Heart right ventricle (tissue), 16 donors: ENCODE data around the gene HSDL1. TPM values are rescaled to one million over a fixed set of nuclear protein-coding genes. Genes with fewer than 3 reads are reported as not detected.

Experiments
- ATAC-seq, 8 donors: fragments of 200-7000 bp; cut with Tn5 transposase; one replicate each; pipeline ENCODE4 v1.9.1; 2020; ENCODE audit warnings: mild to moderate bottlenecking in 8 of 8, moderate library complexity in 8 of 8, moderate number of reproducible peaks in 1 of 8
- DNase-seq, 2 donors: peaks; one replicate each; pipeline ENCODE4 v3.0.0-alpha.2; 2020
- H3K27ac ChIP-seq, 10 donors: fragments of 200-600 bp; sonication (generic) in 2 of 10; one replicate each; pipeline versions ENCODE4 v1.5.0 to v1.8.0; 2020 to 2022; ENCODE audit warnings: mild to moderate bottlenecking in 3 of 10
- H3K27me3 ChIP-seq, 7 donors: fragments of 200-600 bp; one replicate each; pipeline ENCODE4 v1.8.0; 2021 to 2022; ENCODE audit warnings: mild to moderate bottlenecking in 2 of 7
- H3K36me3 ChIP-seq, 9 donors: fragments of 200-600 bp; sonication (generic) in 1 of 9; one replicate each; pipeline versions ENCODE4 v1.5.0 to v1.8.0; 2020 to 2022; ENCODE audit warnings: mild to moderate bottlenecking in 2 of 9
- H3K4me1 ChIP-seq, 9 donors: fragments of 200-600 bp; sonication (generic) in 1 of 9; one replicate each; pipeline versions ENCODE4 v1.5.0 to v1.8.0; 2020 to 2022; ENCODE audit warnings: mild to moderate bottlenecking in 4 of 9
- H3K4me3 ChIP-seq, 10 donors: fragments of 200-600 bp; sonication (generic) in 2 of 10; one replicate each; pipeline versions ENCODE4 v1.5.0 to v1.8.0; 2020 to 2022; ENCODE audit warnings: mild to moderate bottlenecking in 7 of 10, moderate library complexity in 2 of 10
- H3K9me3 ChIP-seq, 11 donors: fragments of 200-600 bp in 10 of 11; sonication (generic) in 2 of 11; one replicate each; pipeline versions ENCODE4 v1.5.0 to v1.8.0; 2013 to 2022; ENCODE audit warnings: mild to moderate bottlenecking in 2 of 11, control low read depth in 1 of 11, moderate library complexity in 1 of 11
- WGBS, 2 donors: extraction: QIAGEN DNeasy Blood & Tissue Kit; methylation state at CpG; one replicate each; pipeline ENCODE4 v1.1.7; 2013; ENCODE audit warnings: inconsistent platforms in 1 of 2; 5-methylcytosine and 5-hydroxymethylcytosine counted together
- intact Hi-C, 10 donors: fragments of 100-400 bp; cut with DNase I; formaldehyde crosslinking; loops; one replicate each; pipeline versions ENCODE4 v1.11.1 to v1.14.2; 2022
- polyA plus RNA-seq, 2 donors: library from polyadenylated mRNA; stranded (reverse); fragments of 200-250 nt; gene quantifications; one replicate each; pipeline ENCODE4 v1.2.3, GENCODE V29; 2013
- total RNA-seq, 10 donors: library from RNA; stranded (reverse); fragmentation: NEBNext Ultra II Directional in 3 of 10; extraction: Animal tissue kit (Norgen Biotek cat#: 25700) in 3 of 10; gene quantifications; one replicate each; pipeline versions ENCODE4 v1.2.1 to v1.2.4, GENCODE V29; 2021 to 2023
- TF ChIP-seq, protein P1 (sequence below), 9 donors: fragments of 200-600 bp; sonication (generic) in 2 of 9; IDR thresholded peaks; one replicate each; pipeline versions ENCODE4 v1.5.0 to v1.8.0; 2021 to 2022; ENCODE audit warnings: antibody characterized with exemption in 9 of 9, mild to moderate bottlenecking in 5 of 9, moderate library complexity in 1 of 9
- donor health status: Arrhythmogenic right ventricular cardiomyopathy.
- donor health status: ischemic (EF 13 %, LVEDD 7.1; RV severe dilation, severe dysfunction).
- donor health status: healthy with polysubstance abuse.
- donor health status: DM: no; HTN: yes; CAD: no.
- donor health status: DM: no; HTN: no; CAD: no.
- donor health status: ischemic (EF 25% LVEDD 6.9; RV normal size, moderate dysfunction).
- donor health status: ischemic (EF 25% LVEDD 5.7; RV mildly dilated, moderate dysfunction).
- donor health status: healthy.
- donor health status: DM: yes; HTN: yes; CAD: no.
- donor health status: Ischemic cardiomyopathy.
- donor health status: ischemic (EF 35%, LVEDD 5.7; RV mildly dilated, moderate dysfunction).
- donor health status: nonischemic (EF 11% LVEDD 7.7; RV severe dilation, severe dysfunction).
- donor health status: DM: yes; HTN: yes; CAD: no.
- donor health status: PGD.
- donor health status: ischemic (EF 29% LVEDD 5.4; RV normal size, mild dysfunction).
- donor health status: nonischemic (EF 23%, LVEDD 6.1; RV moderate dilation, normal function).

HSDL1 gene
- total and polyA plus RNA-seq, 12 donors, result 9.9 to 38.5 (median 23.0) TPM

DNA sequence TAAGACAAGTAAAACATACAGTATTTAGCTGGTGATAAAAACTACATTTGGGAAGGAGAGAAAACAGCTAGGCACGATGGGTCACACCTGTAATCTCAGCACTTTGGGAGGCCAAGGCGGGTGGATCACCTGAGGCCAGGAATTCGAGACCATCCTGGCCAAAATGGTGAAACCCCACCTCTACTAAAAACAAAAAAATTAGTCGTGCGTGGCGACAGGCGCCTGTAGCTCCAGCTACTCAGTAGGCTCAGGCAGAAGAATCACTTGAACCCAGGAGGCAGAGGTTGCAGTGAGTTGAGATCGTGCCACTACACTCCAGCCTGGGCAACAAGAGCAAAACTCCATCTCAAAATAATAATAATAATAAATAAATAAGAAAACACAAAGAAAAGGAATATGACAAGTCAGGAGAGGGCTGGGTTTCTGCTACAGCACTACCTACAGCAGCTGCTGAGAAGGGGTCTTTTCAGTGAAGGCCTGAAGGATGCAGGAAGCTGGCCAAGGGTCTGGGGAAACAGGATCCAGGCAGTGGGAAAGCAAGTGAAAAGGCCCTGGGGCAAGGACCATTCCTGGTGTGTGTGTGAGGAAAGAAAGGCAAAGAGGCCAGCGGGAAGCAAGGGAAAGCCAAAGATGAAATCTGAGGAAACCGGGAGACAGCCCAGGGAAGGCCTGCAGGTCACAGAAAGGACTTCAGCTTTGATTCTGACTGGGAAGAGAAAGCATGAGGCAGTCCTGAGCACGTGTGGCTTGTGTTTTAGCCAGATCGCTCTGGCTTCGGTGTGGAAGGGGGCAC lies 38.8 kb downstream of the HSDL1 start:
- no peak overlapping the region for H3K4me3 ChIP-seq
- no peaks in the 10 kb centered on the region for H3K9me3 ChIP-seq
- H3K4me1 ChIP-seq, result peaks cover 0 to 65% (median 31%) of the 10 kb centered on the region in 9 donors
- WGBS, 2 donors, result 77 to 78% methylated on average over 13 of the region's 13 CpGs
- H3K27me3 ChIP-seq, result no peaks in the 10 kb centered on the region
- H3K27ac ChIP-seq, result peak overlapping the region in 5 of 10 donors; percentile 9 to 57 (median 30)
- TF ChIP-seq, protein P1, sequence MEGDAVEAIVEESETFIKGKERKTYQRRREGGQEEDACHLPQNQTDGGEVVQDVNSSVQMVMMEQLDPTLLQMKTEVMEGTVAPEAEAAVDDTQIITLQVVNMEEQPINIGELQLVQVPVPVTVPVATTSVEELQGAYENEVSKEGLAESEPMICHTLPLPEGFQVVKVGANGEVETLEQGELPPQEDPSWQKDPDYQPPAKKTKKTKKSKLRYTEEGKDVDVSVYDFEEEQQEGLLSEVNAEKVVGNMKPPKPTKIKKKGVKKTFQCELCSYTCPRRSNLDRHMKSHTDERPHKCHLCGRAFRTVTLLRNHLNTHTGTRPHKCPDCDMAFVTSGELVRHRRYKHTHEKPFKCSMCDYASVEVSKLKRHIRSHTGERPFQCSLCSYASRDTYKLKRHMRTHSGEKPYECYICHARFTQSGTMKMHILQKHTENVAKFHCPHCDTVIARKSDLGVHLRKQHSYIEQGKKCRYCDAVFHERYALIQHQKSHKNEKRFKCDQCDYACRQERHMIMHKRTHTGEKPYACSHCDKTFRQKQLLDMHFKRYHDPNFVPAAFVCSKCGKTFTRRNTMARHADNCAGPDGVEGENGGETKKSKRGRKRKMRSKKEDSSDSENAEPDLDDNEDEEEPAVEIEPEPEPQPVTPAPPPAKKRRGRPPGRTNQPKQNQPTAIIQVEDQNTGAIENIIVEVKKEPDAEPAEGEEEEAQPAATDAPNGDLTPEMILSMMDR (IDR thresholded peaks at IDR 0.05), result no peak
- DNase-seq, result no peak
- intact Hi-C loops, result no loop called here
- peaks cover 0 to 54% (median 0%) of the 10 kb centered on the region in 9 donors for H3K36me3 ChIP-seq
- ATAC-seq, result peak in 5 of 8 donors; percentile 12 to 40 (median 24)

GRCh38 chr16:84105301-84105815 lies 39.6 kb downstream of the HSDL1 start:
- H3K4me1 ChIP-seq, result peaks cover 0 to 58% (median 24%) of the 10 kb centered on the region in 9 donors
- H3K9me3 ChIP-seq, result no peaks in the 10 kb centered on the region
- H3K4me3 ChIP-seq, result no peak overlapping the region
- H3K27ac ChIP-seq, result peak overlapping the region in 1 of 10 donors; percentile 7
- peaks cover 0 to 55% (median 0%) of the 10 kb centered on the region in 9 donors for H3K36me3 ChIP-seq
- no peak for DNase-seq
- no peaks in the 10 kb centered on the region for H3K27me3 ChIP-seq
- intact Hi-C loops, result no loop called here
- peak in 2 of 8 donors; percentile 4 to 14 for ATAC-seq
- 69 to 70% methylated on average over 12 of the region's 12 CpGs for WGBS, 2 donors
- TF ChIP-seq, protein P1 (IDR thresholded peaks at IDR 0.05), result no peak

DNA sequence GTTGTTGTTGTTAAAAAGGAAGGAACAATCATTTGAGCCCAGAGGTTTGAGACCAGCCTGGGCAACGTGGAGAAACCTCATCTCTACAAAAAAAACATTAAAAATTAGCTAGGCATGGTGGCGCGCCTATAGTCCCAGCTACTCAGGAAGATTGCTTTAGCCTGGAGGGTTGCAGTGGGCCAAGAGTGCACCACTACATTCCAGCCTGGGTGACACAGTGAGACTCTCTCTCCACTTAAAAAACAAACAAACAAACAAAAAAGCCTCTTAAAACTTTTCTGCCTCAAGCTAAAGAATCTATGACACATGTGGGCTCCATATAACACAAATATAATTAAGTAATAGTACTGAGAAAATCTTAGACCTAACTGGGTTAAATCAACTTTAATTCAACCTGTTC lies 40.7 kb downstream of the HSDL1 start:
- TF ChIP-seq, protein P1 (IDR thresholded peaks at IDR 0.05), result no peak
- Histone ChIP-seq H3K36me3 (peaks cover 0 to 56% (median 6%) of the 10 kb centered on the region in 9 donors), H3K9me3 (no peaks in the 10 kb centered on the region), H3K4me1 (peaks cover 0 to 47% (median 16%) of the 10 kb centered on the region in 9 donors), H3K27me3 (no peaks in the 10 kb centered on the region), H3K4me3 (no peak overlapping the region), H3K27ac (no peak overlapping the region)
- WGBS, 2 donors, result 84 to 91% methylated on average over 3 of the region's 3 CpGs
- ATAC-seq, result no peak
- no peak for DNase-seq
- intact Hi-C loops, result no loop called here

DNA sequence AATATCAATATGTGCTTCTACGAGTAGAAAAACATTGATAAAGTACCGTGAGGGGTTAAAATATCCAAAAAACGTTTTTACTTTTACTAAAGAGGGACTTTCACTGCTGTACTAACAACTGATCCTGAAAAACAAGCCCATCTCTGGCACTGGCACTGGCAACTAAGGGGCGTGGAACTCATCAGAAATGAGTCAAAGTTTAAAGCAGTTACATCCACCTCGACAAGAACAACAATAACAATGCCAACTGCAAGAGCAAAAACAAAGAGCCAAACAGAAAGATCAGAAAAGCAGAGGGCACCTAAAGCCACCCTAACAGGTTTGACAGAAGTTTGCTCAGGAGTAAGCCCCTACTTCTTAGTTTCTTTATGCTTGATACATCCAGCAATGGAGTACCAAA lies 41.3 kb downstream of the HSDL1 start:
- ATAC-seq (no peak), DNase-seq (no peak)
- 65 to 73% methylated on average over 5 of the region's 5 CpGs for WGBS, 2 donors
- H3K4me1 ChIP-seq, result peaks cover 0 to 46% (median 16%) of the 10 kb centered on the region in 9 donors
- TF ChIP-seq, protein P1 (IDR thresholded peaks at IDR 0.05), result no peak
- no peak overlapping the region for H3K27ac ChIP-seq
- no peak overlapping the region for H3K4me3 ChIP-seq
- intact Hi-C loops, result no loop called here
- peaks cover 0 to 56% (median 6%) of the 10 kb centered on the region in 9 donors for H3K36me3 ChIP-seq
- H3K9me3 ChIP-seq, result no peaks in the 10 kb centered on the region
- H3K27me3 ChIP-seq, result no peaks in the 10 kb centered on the region
